ENCODE data around the gene IL1RAP.

IL1RAP gene

GRCh38 chr3:190524942-190525341, 11.1 kb downstream of the IL1RAP start:
- H3K4me1 ChIP-seq (ENCODE audit: control insufficient read depth in 1 of 2, insufficient read depth in 2 of 2, low read length in 2 of 2), result no peaks in the 10 kb centered on the region
- no peaks in the 10 kb centered on the region for H3K36me3 ChIP-seq (ENCODE audit: control insufficient read depth in 1 of 2, insufficient read depth in 2 of 2, low read length in 2 of 2)
- H3K9me3 ChIP-seq (ENCODE audit: control insufficient read depth in 1 of 2, low read length in 2 of 2), result no peaks in the 10 kb centered on the region
- H3K4me3 ChIP-seq (ENCODE audit: low read depth in 1 of 2, low read length in 2 of 2), result no peak overlapping the region
- no peak overlapping the region for H3K9ac ChIP-seq (ENCODE audit: low read depth in 1 of 2, low read length in 2 of 2)
- no peak overlapping the region for H3K27ac ChIP-seq (ENCODE audit: low read depth, low read length)
- H3K27me3 ChIP-seq (ENCODE audit: control insufficient read depth in 1 of 2, insufficient read depth in 2 of 2, low read length in 2 of 2), result no peaks in the 10 kb centered on the region

- Histone ChIP-seq H3K4me3 (ENCODE audit: low read depth in 1 of 2, low read length in 2 of 2) (no peak overlapping the region), H3K27ac (ENCODE audit: low read depth, low read length) (no peak overlapping the region), H3K4me1 (ENCODE audit: control insufficient read depth in 1 of 2, insufficient read depth in 2 of 2, low read length in 2 of 2) (no peaks in the 10 kb centered on the region), H3K9me3 (ENCODE audit: control insufficient read depth in 1 of 2, low read length in 2 of 2) (no peaks in the 10 kb centered on the region), H3K36me3 (ENCODE audit: control insufficient read depth in 1 of 2, insufficient read depth in 2 of 2, low read length in 2 of 2) (no peaks in the 10 kb centered on the region), H3K27me3 (ENCODE audit: control insufficient read depth in 1 of 2, insufficient read depth in 2 of 2, low read length in 2 of 2) (no peaks in the 10 kb centered on the region), H3K9ac (ENCODE audit: low read depth in 1 of 2, low read length in 2 of 2) (no peak overlapping the region)
These were observed 11.7 kb downstream of the IL1RAP start for GRCh38 chr3:190525634-190526033.

GRCh38 chr3:190526787-190527762, 13.2 kb downstream of the IL1RAP start:
- no peaks in the 10 kb centered on the region for H3K9me3 ChIP-seq (ENCODE audit: control insufficient read depth in 1 of 2, low read length in 2 of 2)
- H3K4me1 ChIP-seq (ENCODE audit: control insufficient read depth in 1 of 2, insufficient read depth in 2 of 2, low read length in 2 of 2), result no peaks in the 10 kb centered on the region
- no peaks in the 10 kb centered on the region for H3K27me3 ChIP-seq (ENCODE audit: control insufficient read depth in 1 of 2, insufficient read depth in 2 of 2, low read length in 2 of 2)

GRCh38 chr3:190528706-190529105, 14.8 kb downstream of the IL1RAP start:
- Histone ChIP-seq H3K4me3 (ENCODE audit: low read depth in 1 of 2, low read length in 2 of 2) (no peak overlapping the region), H3K27me3 (ENCODE audit: control insufficient read depth in 1 of 2, insufficient read depth in 2 of 2, low read length in 2 of 2) (no peaks in the 10 kb centered on the region), H3K9ac (ENCODE audit: low read depth in 1 of 2, low read length in 2 of 2) (no peak overlapping the region), H3K4me1 (ENCODE audit: control insufficient read depth in 1 of 2, insufficient read depth in 2 of 2, low read length in 2 of 2) (no peaks in the 10 kb centered on the region), H3K36me3 (ENCODE audit: control insufficient read depth in 1 of 2, insufficient read depth in 2 of 2, low read length in 2 of 2) (no peaks in the 10 kb centered on the region), H3K27ac (ENCODE audit: low read depth, low read length) (no peak overlapping the region), H3K9me3 (ENCODE audit: control insufficient read depth in 1 of 2, low read length in 2 of 2) (no peaks in the 10 kb centered on the region)

More at GRCh38 chr3:190526787-190527762, 13.2 kb downstream of the IL1RAP start:
- H3K27ac ChIP-seq (ENCODE audit: low read depth, low read length), result no peak overlapping the region
- no peak overlapping the region for H3K4me3 ChIP-seq (ENCODE audit: low read depth in 1 of 2, low read length in 2 of 2)
- no peak overlapping the region for H3K9ac ChIP-seq (ENCODE audit: low read depth in 1 of 2, low read length in 2 of 2)
- H3K36me3 ChIP-seq (ENCODE audit: control insufficient read depth in 1 of 2, insufficient read depth in 2 of 2, low read length in 2 of 2), result no peaks in the 10 kb centered on the region

GRCh38 chr3:190531406-190531805, 17.5 kb downstream of the IL1RAP start:
- Histone ChIP-seq H3K27ac (ENCODE audit: low read depth, low read length) (no peak overlapping the region), H3K9me3 (ENCODE audit: control insufficient read depth in 1 of 2, low read length in 2 of 2) (no peaks in the 10 kb centered on the region), H3K9ac (ENCODE audit: low read depth in 1 of 2, low read length in 2 of 2) (no peak overlapping the region), H3K36me3 (ENCODE audit: control insufficient read depth in 1 of 2, insufficient read depth in 2 of 2, low read length in 2 of 2) (no peaks in the 10 kb centered on the region), H3K4me3 (ENCODE audit: low read depth in 1 of 2, low read length in 2 of 2) (no peak overlapping the region), H3K27me3 (ENCODE audit: control insufficient read depth in 1 of 2, insufficient read depth in 2 of 2, low read length in 2 of 2) (no peaks in the 10 kb centered on the region), H3K4me1 (ENCODE audit: control insufficient read depth in 1 of 2, insufficient read depth in 2 of 2, low read length in 2 of 2) (no peaks in the 10 kb centered on the region)

- no peak overlapping the region for H3K27ac ChIP-seq (ENCODE audit: low read depth, low read length)
- H3K27me3 ChIP-seq (ENCODE audit: control insufficient read depth in 1 of 2, insufficient read depth in 2 of 2, low read length in 2 of 2), result no peaks in the 10 kb centered on the region
- H3K9me3 ChIP-seq (ENCODE audit: control insufficient read depth in 1 of 2, low read length in 2 of 2), result no peaks in the 10 kb centered on the region
- H3K9ac ChIP-seq (ENCODE audit: low read depth in 1 of 2, low read length in 2 of 2), result no peak overlapping the region
- H3K4me3 ChIP-seq (ENCODE audit: low read depth in 1 of 2, low read length in 2 of 2), result no peak overlapping the region
- H3K4me1 ChIP-seq (ENCODE audit: control insufficient read depth in 1 of 2, insufficient read depth in 2 of 2, low read length in 2 of 2), result no peaks in the 10 kb centered on the region
- no peaks in the 10 kb centered on the region for H3K36me3 ChIP-seq (ENCODE audit: control insufficient read depth in 1 of 2, insufficient read depth in 2 of 2, low read length in 2 of 2)
These were observed 18.9 kb downstream of the IL1RAP start for GRCh38 chr3:190532731-190533203.

- H3K27me3 ChIP-seq (ENCODE audit: control insufficient read depth in 1 of 2, insufficient read depth in 2 of 2, low read length in 2 of 2), result no peaks in the 10 kb centered on the region
- no peak overlapping the region for H3K9ac ChIP-seq (ENCODE audit: low read depth in 1 of 2, low read length in 2 of 2)
- H3K27ac ChIP-seq (ENCODE audit: low read depth, low read length), result no peak overlapping the region
- no peaks in the 10 kb centered on the region for H3K4me1 ChIP-seq (ENCODE audit: control insufficient read depth in 1 of 2, insufficient read depth in 2 of 2, low read length in 2 of 2)
- no peak overlapping the region for H3K4me3 ChIP-seq (ENCODE audit: low read depth in 1 of 2, low read length in 2 of 2)
- H3K36me3 ChIP-seq (ENCODE audit: control insufficient read depth in 1 of 2, insufficient read depth in 2 of 2, low read length in 2 of 2), result no peaks in the 10 kb centered on the region
- no peaks in the 10 kb centered on the region for H3K9me3 ChIP-seq (ENCODE audit: control insufficient read depth in 1 of 2, low read length in 2 of 2)
These were observed 19.8 kb downstream of the IL1RAP start for GRCh38 chr3:190533511-190534281.

GRCh38 chr3:190534386-190534785, 20.5 kb downstream of the IL1RAP start:
- Histone ChIP-seq H3K27ac (ENCODE audit: low read depth, low read length) (no peak overlapping the region), H3K9ac (ENCODE audit: low read depth in 1 of 2, low read length in 2 of 2) (no peak overlapping the region)

GRCh38 chr3:190534986-190535385, 21.1 kb downstream of the IL1RAP start:
- H3K36me3 ChIP-seq (ENCODE audit: control insufficient read depth in 1 of 2, insufficient read depth in 2 of 2, low read length in 2 of 2), result no peaks in the 10 kb centered on the region
- no peaks in the 10 kb centered on the region for H3K27me3 ChIP-seq (ENCODE audit: control insufficient read depth in 1 of 2, insufficient read depth in 2 of 2, low read length in 2 of 2)
- no peak overlapping the region for H3K27ac ChIP-seq (ENCODE audit: low read depth, low read length)
- no peak overlapping the region for H3K9ac ChIP-seq (ENCODE audit: low read depth in 1 of 2, low read length in 2 of 2)
- H3K9me3 ChIP-seq (ENCODE audit: control insufficient read depth in 1 of 2, low read length in 2 of 2), result no peaks in the 10 kb centered on the region
- H3K4me1 ChIP-seq (ENCODE audit: control insufficient read depth in 1 of 2, insufficient read depth in 2 of 2, low read length in 2 of 2), result no peaks in the 10 kb centered on the region
- H3K4me3 ChIP-seq (ENCODE audit: low read depth in 1 of 2, low read length in 2 of 2), result no peak overlapping the region

More at GRCh38 chr3:190534386-190534785, 20.5 kb downstream of the IL1RAP start:
- no peak overlapping the region for H3K4me3 ChIP-seq (ENCODE audit: low read depth in 1 of 2, low read length in 2 of 2)
- H3K9me3 ChIP-seq (ENCODE audit: control insufficient read depth in 1 of 2, low read length in 2 of 2), result no peaks in the 10 kb centered on the region
- H3K36me3 ChIP-seq (ENCODE audit: control insufficient read depth in 1 of 2, insufficient read depth in 2 of 2, low read length in 2 of 2), result no peaks in the 10 kb centered on the region
- no peaks in the 10 kb centered on the region for H3K27me3 ChIP-seq (ENCODE audit: control insufficient read depth in 1 of 2, insufficient read depth in 2 of 2, low read length in 2 of 2)
- no peaks in the 10 kb centered on the region for H3K4me1 ChIP-seq (ENCODE audit: control insufficient read depth in 1 of 2, insufficient read depth in 2 of 2, low read length in 2 of 2)

GRCh38 chr3:190537146-190537545, 23.3 kb downstream of the IL1RAP start:
- H3K27ac ChIP-seq (ENCODE audit: low read depth, low read length), result no peak overlapping the region
- no peaks in the 10 kb centered on the region for H3K36me3 ChIP-seq (ENCODE audit: control insufficient read depth in 1 of 2, insufficient read depth in 2 of 2, low read length in 2 of 2)
- H3K4me1 ChIP-seq (ENCODE audit: control insufficient read depth in 1 of 2, insufficient read depth in 2 of 2, low read length in 2 of 2), result no peaks in the 10 kb centered on the region
- no peaks in the 10 kb centered on the region for H3K9me3 ChIP-seq (ENCODE audit: control insufficient read depth in 1 of 2, low read length in 2 of 2)
- no peak overlapping the region for H3K4me3 ChIP-seq (ENCODE audit: low read depth in 1 of 2, low read length in 2 of 2)
- no peaks in the 10 kb centered on the region for H3K27me3 ChIP-seq (ENCODE audit: control insufficient read depth in 1 of 2, insufficient read depth in 2 of 2, low read length in 2 of 2)
- H3K9ac ChIP-seq (ENCODE audit: low read depth in 1 of 2, low read length in 2 of 2), result no peak overlapping the region
